HG03571 (cell line): Measurements from ENCODE around the gene SPOCK3.
"Not testable (repeated sequence)": the region's sequence is repeated elsewhere in the genome, so short reads cannot be mapped to it uniquely, and the experiment has no call there.

Experiments used
- ATAC-seq: cut with Tn5 transposase; IDR thresholded peaks from one replicate; pipeline ENCODE4 v1.9.1; 2021; ENCODE audit not compliant: unreplicated experiment

SPOCK3 gene

DNA sequence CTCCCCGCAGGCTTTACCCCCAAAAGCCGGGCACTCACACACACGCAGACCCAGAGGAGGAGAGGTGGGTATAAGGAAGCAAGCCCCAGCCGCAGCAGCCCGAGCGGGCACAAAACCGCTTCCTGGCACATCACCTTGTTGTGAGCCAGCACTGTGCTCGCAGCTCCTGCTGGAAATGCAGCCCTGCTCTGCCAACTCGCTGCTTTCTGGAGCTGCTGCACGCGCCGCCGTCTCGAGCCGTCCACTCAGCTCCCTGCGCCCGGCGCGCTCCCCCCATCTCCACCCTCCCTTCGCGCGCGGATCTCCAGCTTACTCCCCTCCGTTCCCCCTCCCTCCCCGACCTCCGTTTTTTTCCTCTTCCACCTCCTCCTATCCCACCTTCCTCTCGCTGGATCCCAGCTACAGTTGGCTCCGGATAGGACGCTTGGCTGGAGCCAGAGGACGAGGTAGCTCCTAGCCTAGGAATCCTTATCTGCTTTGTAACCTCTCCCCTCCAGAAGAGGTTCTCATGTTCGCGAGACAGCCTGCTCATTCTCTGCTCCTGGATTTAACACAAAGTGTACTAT lies at the start of gene SPOCK3:
TSS of gene SPOCK3 (minus strand) at position 179 of the 566 bp plus-strand sequence.
- no peak for ATAC-seq

DNA sequence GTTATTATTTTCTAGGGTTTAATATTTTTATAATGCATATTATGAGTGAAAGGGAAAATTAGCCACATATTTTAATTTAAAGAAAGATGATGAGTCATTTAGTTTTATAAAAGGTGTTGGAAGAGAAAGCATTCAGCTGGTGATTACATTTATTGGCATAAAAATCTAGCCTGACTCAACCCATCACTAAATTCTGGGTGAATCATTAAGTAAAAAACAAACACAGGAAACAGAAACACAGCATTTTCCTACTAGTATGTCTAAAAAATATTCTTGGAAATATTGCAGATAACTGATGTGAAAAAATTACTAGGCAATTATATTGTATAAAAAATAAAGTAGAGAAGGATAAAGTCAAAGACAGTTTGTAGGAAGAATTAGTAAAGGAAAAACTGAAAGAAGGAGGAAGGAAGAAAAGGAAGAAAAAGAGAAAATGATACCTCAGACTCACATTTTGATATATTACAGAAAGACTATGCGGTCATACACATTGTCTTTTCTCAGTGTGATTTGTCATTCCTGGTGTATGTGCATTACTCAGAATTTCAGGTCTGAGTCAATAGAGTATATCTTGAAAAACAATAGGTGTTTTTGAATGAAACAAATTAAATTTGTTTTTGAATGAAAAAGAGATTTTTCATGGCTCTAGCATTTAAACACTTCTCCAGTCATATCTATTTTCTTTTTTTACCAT lies 48.0 kb upstream of the SPOCK3 start:
- ATAC-seq = no peak

DNA sequence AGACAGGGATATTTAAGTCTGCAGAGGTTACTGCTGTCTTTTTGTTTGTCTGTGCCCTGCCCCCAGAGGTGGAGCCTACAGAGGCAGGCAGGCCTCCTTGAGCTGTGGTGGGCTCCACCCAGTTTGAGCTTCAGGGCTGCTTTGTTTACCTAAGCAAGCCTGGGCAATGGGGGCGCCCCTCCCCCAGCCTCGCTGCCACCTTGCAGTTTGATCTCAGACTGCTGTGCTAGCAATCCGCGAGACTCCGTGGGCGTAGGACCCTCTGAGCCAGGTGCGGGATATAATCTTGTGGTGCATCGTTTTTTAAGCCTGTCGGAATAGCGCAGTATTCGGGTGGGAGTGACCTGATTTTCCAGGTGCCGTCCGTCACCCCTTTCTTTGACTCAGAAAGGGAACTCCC lies 47.3 kb upstream of the SPOCK3 start:
- ATAC-seq = not testable (repeated sequence)

DNA sequence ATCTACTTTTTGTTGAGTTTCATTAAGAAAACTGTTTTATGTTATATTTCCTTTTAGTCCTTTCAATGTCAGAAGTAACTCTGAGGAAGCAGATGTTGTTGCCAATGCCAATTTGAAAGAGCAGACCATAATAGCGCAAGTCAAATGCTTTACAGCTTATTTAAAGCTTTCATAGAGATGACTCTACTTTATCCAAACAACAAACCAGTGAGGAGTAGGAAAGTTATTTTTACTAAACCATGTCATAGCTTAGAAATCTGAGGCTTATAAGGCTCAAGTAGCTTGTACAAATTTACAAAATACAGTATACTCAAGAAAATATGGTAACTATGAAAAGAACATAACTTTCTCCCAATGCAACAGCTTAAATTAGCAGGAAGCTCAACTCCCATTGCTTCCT lies 40.1 kb upstream of the SPOCK3 start:
- ATAC-seq = no peak

DNA sequence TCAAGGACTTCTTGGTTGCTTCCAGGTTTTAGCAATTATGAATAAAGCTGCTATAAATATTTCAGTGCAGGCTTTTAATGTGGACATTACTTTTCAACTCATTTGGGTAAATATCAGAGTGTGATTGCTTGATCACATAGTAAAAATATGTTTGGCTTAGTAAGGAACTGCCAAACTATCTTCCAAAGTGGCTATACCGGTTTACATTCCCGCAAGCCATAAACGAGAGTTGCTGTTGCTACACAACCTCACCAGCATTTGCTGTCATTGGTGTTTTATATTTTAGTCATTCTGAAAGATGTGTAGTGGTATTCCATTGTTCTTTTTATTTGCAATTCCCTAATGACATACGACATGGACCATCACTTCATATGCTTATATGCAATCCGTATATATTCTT lies 30.9 kb upstream of the SPOCK3 start:
- no peak for ATAC-seq

DNA sequence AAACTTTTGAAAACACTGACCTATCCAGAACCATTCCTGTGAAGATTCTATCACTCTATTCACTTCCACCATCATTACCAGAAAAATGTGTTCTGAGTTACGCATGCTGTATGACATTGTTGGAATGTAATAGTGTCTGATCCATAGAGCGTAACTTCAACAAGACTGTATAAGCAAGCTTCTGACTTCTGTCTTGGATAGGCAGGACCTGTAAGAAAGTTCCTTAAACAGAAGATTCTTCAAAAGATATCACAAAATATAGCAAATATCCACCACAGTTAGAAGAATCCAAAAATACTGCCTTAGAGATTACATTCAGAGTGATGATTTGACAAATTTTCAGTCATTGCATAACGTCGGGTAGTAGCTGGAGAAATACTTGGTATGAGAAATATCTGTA lies 14.0 kb upstream of the SPOCK3 start:
- no peak for ATAC-seq

DNA sequence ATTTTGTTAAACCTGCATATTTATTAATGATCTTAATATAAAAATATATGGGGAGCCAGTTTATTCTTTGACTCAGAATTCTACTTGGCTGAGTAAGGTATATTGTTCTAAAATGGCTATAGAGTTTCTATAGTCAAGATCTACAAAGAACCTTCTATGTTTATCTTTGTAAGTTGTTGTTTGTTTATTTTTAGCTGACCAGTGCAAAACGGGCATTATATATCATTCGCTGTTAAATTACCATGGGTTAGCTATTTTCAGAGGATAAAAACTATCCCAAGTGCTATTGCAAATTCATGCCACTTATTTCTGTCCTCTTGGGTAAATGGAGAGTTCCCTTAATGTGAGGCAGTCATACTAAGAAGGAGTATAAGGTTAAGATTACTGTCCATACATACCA lies 5.3 kb upstream of the SPOCK3 start:
- no peak for ATAC-seq

DNA sequence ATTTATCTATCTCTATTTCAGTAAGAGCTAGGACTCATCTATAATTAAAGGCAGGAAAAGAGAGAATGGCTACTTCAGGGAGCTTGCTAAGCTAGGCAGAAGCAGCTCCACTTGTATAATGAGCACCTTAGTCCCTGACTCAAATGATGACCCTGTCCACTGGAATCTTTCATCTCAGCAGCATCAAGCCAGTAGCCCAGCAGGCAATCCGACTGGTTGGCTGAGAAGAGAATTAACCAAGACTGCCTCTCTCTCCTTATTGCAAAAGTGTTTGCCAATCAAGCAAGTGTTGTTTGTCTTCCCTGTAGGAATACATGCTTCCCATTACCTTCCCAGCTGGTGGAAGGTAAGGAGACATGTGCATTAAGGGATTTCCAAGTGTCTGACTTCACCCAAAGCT lies 3.9 kb upstream of the SPOCK3 start:
- no peak for ATAC-seq

DNA sequence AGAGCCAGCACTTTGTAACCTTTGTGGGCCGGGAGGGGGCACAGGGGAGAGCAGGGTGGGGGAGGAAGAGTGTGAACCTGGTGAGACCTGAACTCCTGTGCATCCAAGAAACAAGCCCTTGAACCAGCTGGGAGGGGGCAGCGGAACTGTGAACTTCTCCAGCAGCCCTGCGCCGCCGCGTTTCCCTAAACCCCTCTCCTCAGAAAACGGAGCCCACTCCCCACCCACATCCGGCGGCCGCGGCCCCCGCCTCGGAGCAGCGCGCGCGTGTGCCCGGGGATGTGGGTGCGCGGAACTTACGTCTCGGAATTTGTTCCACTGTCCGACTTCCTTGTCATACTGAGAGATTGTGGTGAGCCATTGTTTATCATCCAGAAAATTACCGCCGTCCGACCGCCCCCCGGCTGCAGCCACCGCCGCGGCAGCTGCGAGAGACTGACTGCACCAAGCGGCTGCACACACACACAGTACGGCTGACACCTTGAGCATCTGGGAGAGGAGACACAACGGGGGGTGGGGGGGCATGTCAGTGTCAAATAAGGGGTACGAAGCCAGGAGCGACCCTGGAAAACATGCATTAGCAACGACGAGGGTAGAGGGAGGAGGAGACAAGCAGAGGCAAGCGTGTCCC lies 494 bp downstream of the SPOCK3 start:
- ATAC-seq = no peak

DNA sequence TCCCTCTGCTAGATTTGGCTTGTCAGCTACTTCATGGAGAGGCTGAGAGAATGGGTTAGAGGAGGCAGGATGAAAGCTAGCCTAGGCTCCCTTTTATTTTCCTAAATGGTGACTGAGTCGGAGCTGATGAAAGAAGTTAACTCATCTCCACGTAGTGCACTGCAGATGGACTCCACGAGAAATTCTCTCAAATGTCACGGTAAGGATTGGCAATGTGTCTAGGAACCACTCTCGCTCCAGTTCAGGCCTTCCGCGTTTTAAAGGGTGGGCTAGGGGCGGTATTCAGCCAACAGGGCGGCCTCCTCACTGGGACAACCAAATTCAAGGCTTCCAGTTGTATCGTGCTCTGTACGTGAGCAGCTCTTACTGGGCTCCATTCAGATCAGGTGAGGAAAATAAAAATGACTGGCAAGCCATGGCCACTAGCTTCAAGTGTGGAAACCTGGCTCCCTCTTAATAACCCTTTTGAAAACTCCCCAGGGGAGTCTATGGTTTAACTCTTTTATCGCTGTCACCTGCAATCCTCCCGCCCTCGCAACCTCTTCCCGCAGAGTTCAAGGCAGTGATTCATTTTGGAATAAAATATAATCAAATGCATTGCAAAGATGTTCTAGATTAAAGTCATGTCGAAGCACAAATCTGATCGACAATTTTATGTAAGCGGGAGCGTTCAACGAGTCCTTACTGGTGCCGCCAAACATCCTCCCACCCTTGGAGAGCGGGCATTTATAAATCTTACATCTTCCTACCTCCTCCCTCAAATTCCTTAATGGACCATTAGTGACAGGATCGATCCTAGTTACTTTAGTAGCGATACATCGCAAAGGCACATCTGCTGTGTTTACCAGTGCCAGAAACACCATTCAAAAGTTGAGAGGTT lies 1.2 kb downstream of the SPOCK3 start:
- ATAC-seq = no peak

DNA sequence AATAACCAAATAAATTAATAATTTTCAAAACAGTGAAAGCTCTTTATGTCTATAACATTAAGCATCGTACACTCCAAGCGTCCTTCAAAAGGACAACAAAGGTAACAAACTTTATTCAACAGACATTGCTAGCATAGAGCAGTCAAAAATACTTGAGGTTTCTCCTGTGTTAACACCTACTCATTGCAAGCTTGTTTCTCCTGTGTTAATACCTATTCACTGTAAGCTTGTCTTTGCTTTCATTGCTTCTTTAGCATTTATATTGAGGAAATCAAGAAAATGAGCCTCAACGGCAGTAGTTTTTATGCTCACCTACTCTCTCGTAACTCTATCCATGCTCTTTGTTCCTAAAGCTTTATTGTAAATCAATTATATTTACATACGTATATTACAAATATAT lies 3.5 kb downstream of the SPOCK3 start:
- no peak for ATAC-seq

DNA sequence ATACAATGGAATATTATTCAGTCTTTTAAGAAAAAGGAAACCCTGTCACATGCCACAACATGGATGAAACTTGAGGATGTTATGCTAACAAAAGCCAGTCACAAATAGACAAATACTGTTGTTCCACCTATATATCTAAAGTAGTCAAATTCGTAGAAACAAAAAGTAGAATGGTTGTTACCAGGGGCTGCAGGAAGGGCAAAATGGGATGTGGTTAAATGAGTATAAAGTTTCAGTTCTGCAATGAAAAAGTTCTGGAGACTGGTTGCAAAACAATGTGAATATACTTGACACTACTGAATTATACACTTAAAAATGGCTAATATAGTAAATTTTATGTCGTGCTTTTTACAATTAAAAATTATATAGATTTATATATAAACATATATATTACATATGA lies 12.2 kb downstream of the SPOCK3 start:
- peak; percentile 86 for ATAC-seq

DNA sequence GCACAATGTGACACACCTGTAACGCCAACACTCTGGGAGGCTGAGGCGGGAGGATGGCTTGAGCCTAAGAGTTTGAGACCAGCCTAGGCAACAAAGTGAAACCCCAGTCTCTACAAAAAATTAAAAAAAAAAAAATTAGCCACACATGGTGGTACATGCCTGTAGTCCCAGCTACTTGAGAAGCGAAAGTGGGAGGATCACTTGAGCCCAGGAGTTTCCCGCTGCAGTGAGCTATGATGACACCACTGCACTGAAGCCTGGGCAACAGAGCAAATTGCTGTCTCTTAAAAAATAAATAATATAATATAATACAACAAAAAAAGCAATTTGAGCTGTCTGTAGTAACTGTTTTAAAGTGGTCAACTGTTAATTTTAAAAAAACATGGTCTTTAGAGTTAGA lies 13.2 kb downstream of the SPOCK3 start:
- no peak for ATAC-seq

DNA sequence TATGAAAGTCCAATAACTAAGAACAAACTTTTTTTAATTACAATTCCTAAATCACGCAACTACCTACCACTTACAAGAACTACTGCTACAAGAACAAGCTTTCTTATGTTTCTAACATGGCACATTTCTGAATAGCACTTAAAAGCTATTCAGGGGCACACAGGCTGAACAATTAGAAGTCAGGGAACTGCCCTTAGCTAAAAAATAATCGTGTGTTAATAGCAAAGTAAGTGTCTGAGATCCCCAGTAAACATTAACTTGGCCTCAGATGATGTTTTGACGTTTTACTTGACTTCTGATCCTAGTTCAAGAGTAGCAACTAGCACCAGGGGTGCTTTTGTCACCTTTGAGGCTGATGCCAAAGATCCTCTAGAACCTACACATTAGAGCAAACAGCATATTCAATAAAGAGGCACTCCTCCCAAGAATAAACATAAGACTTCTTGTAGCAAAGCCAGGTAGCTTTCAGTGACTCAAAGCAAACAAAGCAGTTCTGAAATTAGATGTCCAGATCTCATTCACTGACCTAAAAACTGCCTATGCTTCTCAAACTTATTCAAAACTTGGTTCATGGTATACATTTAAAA lies 16.2 kb downstream of the SPOCK3 start:
- no peak for ATAC-seq

DNA sequence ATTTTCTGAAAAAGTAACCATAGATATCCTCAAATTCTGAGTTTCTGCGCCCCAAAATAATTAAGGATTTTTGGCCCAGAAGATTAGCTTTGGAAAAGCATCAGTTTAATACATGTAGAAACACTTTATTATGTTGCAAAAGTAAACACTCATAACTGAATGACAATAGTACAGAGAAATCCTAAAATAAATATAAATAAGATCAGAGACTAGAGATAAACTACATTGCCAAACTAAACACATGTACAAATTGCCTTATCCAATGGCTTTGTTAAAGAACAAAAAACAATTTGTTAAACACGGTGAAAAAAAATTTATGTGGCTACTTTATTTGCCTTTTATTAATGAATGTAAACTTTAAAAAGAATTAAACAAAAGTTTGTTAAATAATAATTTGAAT lies 17.5 kb downstream of the SPOCK3 start:
- ATAC-seq = no peak

DNA sequence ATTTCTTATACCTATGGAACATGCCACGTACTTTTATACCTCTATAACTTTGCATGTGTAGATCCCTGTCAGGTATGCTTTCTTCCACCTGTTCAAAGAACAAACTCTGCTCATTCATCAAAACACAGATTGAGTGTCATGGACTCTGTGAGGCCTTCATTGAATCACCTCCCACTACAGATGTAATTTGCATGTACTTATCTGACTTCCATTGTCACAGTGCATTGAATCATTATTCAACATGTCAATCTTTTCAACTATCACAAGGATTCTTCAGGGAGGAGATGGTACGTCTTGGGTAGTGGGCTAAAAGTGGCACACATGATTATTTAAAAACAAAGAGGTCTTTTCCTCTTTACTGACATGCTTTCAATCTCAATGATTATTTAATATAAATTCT lies 24.1 kb downstream of the SPOCK3 start:
- no peak for ATAC-seq

DNA sequence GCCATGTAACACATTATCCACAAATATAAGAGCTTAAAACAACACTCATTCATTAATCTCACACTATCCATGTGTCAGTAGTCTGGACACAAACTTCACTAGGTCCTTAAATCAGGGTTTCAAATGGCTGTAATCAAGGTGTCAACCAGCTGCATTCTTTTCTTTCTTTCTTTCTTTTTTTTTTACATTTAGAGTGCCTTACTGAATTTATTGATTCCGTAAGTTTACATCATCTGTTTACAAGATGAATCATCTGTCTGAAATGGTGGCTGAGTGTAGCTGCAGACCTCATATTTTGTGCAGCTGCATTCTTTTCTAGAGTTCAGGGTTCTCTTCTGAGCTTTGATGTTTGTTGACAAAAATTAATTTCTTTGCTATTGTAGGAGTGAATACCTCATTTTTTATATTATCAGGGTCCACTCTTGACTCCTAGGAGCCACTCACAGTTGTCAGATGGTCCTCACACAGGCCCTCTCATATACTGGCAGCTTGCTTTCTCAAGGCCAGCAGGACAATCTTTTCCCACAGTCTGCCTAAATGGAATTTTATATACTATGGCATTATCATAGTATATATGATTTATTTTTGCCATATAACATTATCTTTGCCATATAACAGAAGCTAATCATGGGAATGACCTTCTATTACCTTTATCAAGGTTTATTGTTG lies 37.8 kb downstream of the SPOCK3 start:
- ATAC-seq = no peak

DNA sequence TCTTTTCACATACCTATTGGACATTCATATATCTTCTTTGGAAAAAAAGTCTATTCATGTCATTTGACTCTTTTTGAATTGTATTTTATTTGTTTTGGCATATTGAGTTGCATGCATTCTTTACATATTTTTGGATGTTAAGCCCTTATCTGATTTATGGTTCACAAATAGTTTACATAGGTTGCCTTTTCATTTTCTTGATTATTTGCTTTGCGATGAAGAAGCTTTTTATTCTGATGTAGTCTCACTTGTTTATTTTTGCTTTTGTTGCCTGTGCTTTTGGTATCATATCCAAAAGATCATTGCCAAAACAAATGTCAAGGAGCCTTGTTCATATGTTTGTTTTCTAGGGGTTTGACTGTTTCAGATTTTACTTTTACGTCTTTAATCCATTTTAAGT lies 43.9 kb downstream of the SPOCK3 start:
- no peak for ATAC-seq

DNA sequence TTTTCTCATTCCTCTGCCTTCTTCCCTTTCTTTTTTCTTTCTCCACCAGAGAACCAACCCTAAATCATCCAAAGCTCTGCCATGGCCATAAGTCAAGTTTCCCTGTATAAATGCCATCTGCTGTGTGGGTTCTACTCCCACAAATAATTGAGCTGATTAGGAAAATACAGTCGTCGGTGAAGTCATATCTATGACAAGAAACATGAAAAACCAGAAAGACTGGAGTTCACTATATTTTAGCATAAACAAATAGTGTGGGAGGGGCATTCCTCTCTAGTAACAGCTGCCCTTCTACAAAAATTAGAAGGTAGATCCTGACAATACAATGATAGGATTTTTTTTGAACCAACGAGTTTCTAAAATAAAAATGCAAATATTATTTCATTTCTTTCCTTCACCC lies 48.8 kb downstream of the SPOCK3 start:
- ATAC-seq = no peak

DNA sequence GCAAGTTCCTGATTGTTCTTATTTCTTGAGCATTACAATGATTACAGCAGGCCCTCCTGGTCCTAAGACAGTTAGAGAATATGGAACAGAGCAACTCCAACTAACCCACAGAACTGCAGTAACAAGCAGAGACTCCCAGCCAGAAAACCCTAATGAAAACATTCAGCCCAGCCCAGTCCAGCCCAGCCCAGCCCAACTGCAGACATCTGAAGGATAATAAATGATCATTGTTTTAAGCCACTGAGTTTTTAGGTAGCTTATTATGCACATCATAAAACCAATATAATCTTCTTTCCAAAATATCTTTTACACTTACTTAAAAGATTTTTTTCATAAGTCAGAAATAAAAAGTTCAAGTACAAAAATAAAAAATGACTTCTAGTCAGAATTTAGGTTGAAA lies 51.3 kb downstream of the SPOCK3 start:
- no peak for ATAC-seq

DNA sequence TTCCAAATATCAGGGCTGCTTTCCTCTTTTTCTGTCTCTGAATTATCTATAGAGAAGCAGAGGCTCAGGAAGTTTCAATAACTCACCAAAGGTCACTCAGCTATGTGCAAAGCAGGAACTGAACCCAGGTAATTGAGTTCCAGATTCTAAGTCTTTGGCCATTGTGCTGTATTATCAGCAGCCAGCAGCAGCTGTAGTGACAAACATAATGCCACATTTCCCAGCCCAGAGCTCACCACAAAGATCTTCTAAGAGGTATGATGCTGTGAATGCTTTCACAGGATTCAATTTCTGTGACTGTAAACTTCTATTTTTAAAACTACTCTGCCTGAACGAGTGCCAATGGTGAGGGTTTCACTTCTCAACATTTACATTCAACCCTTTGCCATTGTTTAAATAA lies 56.4 kb downstream of the SPOCK3 start:
- no peak for ATAC-seq
